IPS-20b (cell line): ENCODE results near the gene TEX52.

Source experiments
- H3K27ac ChIP-seq: one replicate; pipeline ENCODE4 v1.5.1; 2013; ENCODE audit warnings: low read length
- H3K27me3 ChIP-seq: 2 replicates; pipeline ENCODE4 v1.6.1; 2013; ENCODE audit warnings: mild to moderate bottlenecking, low read length, inconsistent platforms; ENCODE audit not compliant: insufficient read depth
- H3K36me3 ChIP-seq: 2 replicates; pipeline ENCODE4 v1.6.1; 2013; ENCODE audit warnings: low read depth, mild to moderate bottlenecking, inconsistent platforms, low read length, moderate library complexity; ENCODE audit not compliant: insufficient read depth
- H3K4me1 ChIP-seq: 2 replicates; pipeline ENCODE4 v1.6.1; 2013; ENCODE audit warnings: mild to moderate bottlenecking, control low read depth, inconsistent platforms, low read length, moderate library complexity; ENCODE audit not compliant: insufficient read depth
- H3K4me3 ChIP-seq: 2 replicates; pipeline ENCODE4 v1.5.1; 2013; ENCODE audit warnings: mild to moderate bottlenecking, low read length, inconsistent platforms
- H3K9ac ChIP-seq: 2 replicates; pipeline ENCODE4 v1.6.1; 2013; ENCODE audit warnings: low read depth, mild to moderate bottlenecking, inconsistent platforms, low read length, moderate library complexity
- H3K9me3 ChIP-seq: 2 replicates; pipeline ENCODE4 v1.6.1; 2013; ENCODE audit warnings: mild to moderate bottlenecking, low read depth, low read length, inconsistent platforms; ENCODE audit not compliant: insufficient read depth

TEX52 gene

GRCh38 chr12:2862876-2863275 lies 6.0 kb upstream of the TEX52 start:
- Histone ChIP-seq H3K9ac (no peak overlapping the region), H3K27ac (no peak overlapping the region), H3K4me3 (no peak overlapping the region), H3K36me3 (peaks cover 95% of the 10 kb centered on the region), H3K4me1 (no peaks in the 10 kb centered on the region), H3K9me3 (no peaks in the 10 kb centered on the region), H3K27me3 (no peaks in the 10 kb centered on the region)

- H3K9ac ChIP-seq = no peak overlapping the region
- H3K27me3 ChIP-seq = no peaks in the 10 kb centered on the region
- peaks cover 73% of the 10 kb centered on the region for H3K36me3 ChIP-seq
- no peaks in the 10 kb centered on the region for H3K9me3 ChIP-seq
- no peak overlapping the region for H3K27ac ChIP-seq
- no peak overlapping the region for H3K4me3 ChIP-seq
- H3K4me1 ChIP-seq = no peaks in the 10 kb centered on the region
Observed at GRCh38 chr12:2860170-2860569, 3.3 kb upstream of the TEX52 start.

GRCh38 chr12:2858944-2859421 lies 2.1 kb upstream of the TEX52 start:
- Histone ChIP-seq H3K9me3 (no peaks in the 10 kb centered on the region), H3K4me3 (no peak overlapping the region), H3K36me3 (peaks cover 61% of the 10 kb centered on the region), H3K27me3 (0 out of 2 replicates have a peak, but pooled peaks cover 6% of the 10 kb centered on the region), H3K27ac (no peak overlapping the region), H3K9ac (no peak overlapping the region), H3K4me1 (no peaks in the 10 kb centered on the region)

- Histone ChIP-seq H3K36me3 (peaks cover 54% of the 10 kb centered on the region), H3K27ac (no peak overlapping the region), H3K4me3 (no peak overlapping the region), H3K9me3 (no peaks in the 10 kb centered on the region), H3K9ac (no peak overlapping the region), H3K27me3 (0 out of 2 replicates have a peak, but pooled peaks cover 6% of the 10 kb centered on the region), H3K4me1 (no peaks in the 10 kb centered on the region)
Observed at GRCh38 chr12:2858334-2858733, 1.5 kb upstream of the TEX52 start.

GRCh38 chr12:2857576-2857975 lies 737 bp upstream of the TEX52 start:
- no peak overlapping the region for H3K4me3 ChIP-seq
- H3K4me1 ChIP-seq = no peaks in the 10 kb centered on the region
- H3K36me3 ChIP-seq = peaks cover 47% of the 10 kb centered on the region
- H3K9ac ChIP-seq = no peak overlapping the region
- no peak overlapping the region for H3K27ac ChIP-seq
- no peaks in the 10 kb centered on the region for H3K9me3 ChIP-seq
- 0 out of 2 replicates have a peak, but pooled peaks cover 6% of the 10 kb centered on the region for H3K27me3 ChIP-seq

GRCh38 chr12:2856051-2856450 lies 788 bp downstream of the TEX52 start:
- Histone ChIP-seq H3K9me3 (no peaks in the 10 kb centered on the region), H3K4me1 (no peaks in the 10 kb centered on the region), H3K27me3 (0 out of 2 replicates have a peak, but pooled peaks cover 6% of the 10 kb centered on the region), H3K36me3 (peaks cover 32% of the 10 kb centered on the region), H3K4me3 (no peak overlapping the region), H3K27ac (no peak overlapping the region), H3K9ac (no peak overlapping the region)

GRCh38 chr12:2855546-2855945 lies 1.3 kb downstream of the TEX52 start:
- Histone ChIP-seq H3K4me3 (no peak overlapping the region), H3K27me3 (0 out of 2 replicates have a peak, but pooled peaks cover 6% of the 10 kb centered on the region)

GRCh38 chr12:2854669-2855453 lies 2.0 kb downstream of the TEX52 start:
- no peak overlapping the region for H3K4me3 ChIP-seq
- no peaks in the 10 kb centered on the region for H3K4me1 ChIP-seq
- peaks cover 24% of the 10 kb centered on the region for H3K36me3 ChIP-seq
- H3K27ac ChIP-seq = no peak overlapping the region
- H3K9ac ChIP-seq = no peak overlapping the region
- no peaks in the 10 kb centered on the region for H3K9me3 ChIP-seq
- H3K27me3 ChIP-seq = 0 out of 2 replicates have a peak, but pooled peaks cover 6% of the 10 kb centered on the region

More at GRCh38 chr12:2855546-2855945, 1.3 kb downstream of the TEX52 start:
- peaks cover 31% of the 10 kb centered on the region for H3K36me3 ChIP-seq
- no peaks in the 10 kb centered on the region for H3K9me3 ChIP-seq
- no peak overlapping the region for H3K27ac ChIP-seq
- H3K9ac ChIP-seq = no peak overlapping the region
- no peaks in the 10 kb centered on the region for H3K4me1 ChIP-seq

- no peak overlapping the region for H3K4me3 ChIP-seq
- no peaks in the 10 kb centered on the region for H3K4me1 ChIP-seq
- H3K9ac ChIP-seq = no peak overlapping the region
- 0 out of 2 replicates have a peak, but pooled peaks cover 6% of the 10 kb centered on the region for H3K27me3 ChIP-seq
- no peak overlapping the region for H3K27ac ChIP-seq
- no peaks in the 10 kb centered on the region for H3K9me3 ChIP-seq
- H3K36me3 ChIP-seq = peaks cover 12% of the 10 kb centered on the region
Observed at GRCh38 chr12:2853626-2854025, 3.2 kb downstream of the TEX52 start.

- peaks cover 6% of the 10 kb centered on the region; the same call in 1 of the 2 replicates for H3K27me3 ChIP-seq
- no peak overlapping the region for H3K4me3 ChIP-seq
- no peak overlapping the region for H3K9ac ChIP-seq
- no peaks in the 10 kb centered on the region for H3K9me3 ChIP-seq
- H3K27ac ChIP-seq = no peak overlapping the region
- no peaks in the 10 kb centered on the region for H3K36me3 ChIP-seq
- H3K4me1 ChIP-seq = no peaks in the 10 kb centered on the region
Observed at GRCh38 chr12:2851931-2852330, 4.9 kb downstream of the TEX52 start.

GRCh38 chr12:2845280-2845679 lies 11.6 kb downstream of the TEX52 start:
- Histone ChIP-seq H3K27ac (no peak overlapping the region), H3K4me3 (no peak overlapping the region), H3K36me3 (no peaks in the 10 kb centered on the region), H3K9me3 (no peaks in the 10 kb centered on the region), H3K9ac (no peak overlapping the region), H3K4me1 (peaks cover 6% of the 10 kb centered on the region; the same call in 1 of the 2 replicates), H3K27me3 (peaks cover 13% of the 10 kb centered on the region; the same call in 1 of the 2 replicates)

- Histone ChIP-seq H3K27me3 (peaks cover 13% of the 10 kb centered on the region; the same call in 1 of the 2 replicates), H3K27ac (no peak overlapping the region), H3K4me3 (no peak overlapping the region), H3K9ac (no peak overlapping the region), H3K4me1 (peaks cover 6% of the 10 kb centered on the region; the same call in 1 of the 2 replicates), H3K36me3 (no peaks in the 10 kb centered on the region), H3K9me3 (no peaks in the 10 kb centered on the region)
Observed at GRCh38 chr12:2844786-2845185, 12.1 kb downstream of the TEX52 start.
